ENCODE data around the gene TNS1.

TNS1 gene

GRCh38 chr2:217905896-217906295, 96.9 kb downstream of the TNS1 start:
- no peaks in the 10 kb centered on the region for H3K9me2 ChIP-seq (replicated peaks; ENCODE audit: low read depth, low read length)
- no peaks in the 10 kb centered on the region for H3F3A ChIP-seq (ENCODE audit: low read depth)
- TF ChIP-seq CTCF (conservative IDR thresholded peaks at IDR 0.05; ENCODE audit: low read length) (no peak), EZH2phosphoT487 (IDR thresholded peaks at IDR 0.05; ENCODE audit: borderline replicate concordance) (no peak)
- H3K79me2 ChIP-seq (ENCODE audit: insufficient read depth, low read length) = no peaks in the 10 kb centered on the region
- peak overlapping the region; percentile 46 for H3K9ac ChIP-seq (ENCODE audit: low read depth, low read length, poor library complexity, severe bottlenecking)
- H2AFZ ChIP-seq (ENCODE audit: low read length) = 0 out of 2 replicates have a peak overlapping the region, but pooled peaks have one; percentile 21
- no peaks in the 10 kb centered on the region for H3K27me3 ChIP-seq (ENCODE audit: insufficient read depth, low read length, poor library complexity, severe bottlenecking)
- no peaks in the 10 kb centered on the region for H3K36me3 ChIP-seq (ENCODE audit: insufficient read depth, low read length)
- no peaks in the 10 kb centered on the region for H3K9me3 ChIP-seq (ENCODE audit: insufficient read depth, low read depth, low read length)
- peaks cover 41% of the 10 kb centered on the region for H3K4me1 ChIP-seq (ENCODE audit: insufficient read depth, low read length, poor library complexity, severe bottlenecking)
- peak overlapping the region; percentile 73 for H3K4me2 ChIP-seq (ENCODE audit: low read depth, low read length, poor library complexity, severe bottlenecking)
- H3K4me3 ChIP-seq (ENCODE audit: low read length, poor library complexity, severe bottlenecking) = peak overlapping the region; percentile 51
- H4K20me1 ChIP-seq (ENCODE audit: insufficient read depth, low read length, poor library complexity, severe bottlenecking) = no peaks in the 10 kb centered on the region

- H3K79me2 ChIP-seq (ENCODE audit: insufficient read depth, low read length) = no peaks in the 10 kb centered on the region
- H3K9me3 ChIP-seq (ENCODE audit: insufficient read depth, low read depth, low read length) = no peaks in the 10 kb centered on the region
- H3K4me1 ChIP-seq (ENCODE audit: insufficient read depth, low read length, poor library complexity, severe bottlenecking) = peaks cover 41% of the 10 kb centered on the region
Measured at GRCh38 chr2:217905395-217905794, 97.4 kb downstream of the TNS1 start.

GRCh38 chr2:217904614-217904965, 98.2 kb downstream of the TNS1 start:
- Histone ChIP-seq H3K9ac (ENCODE audit: low read depth, low read length, poor library complexity, severe bottlenecking) (peak overlapping the region; percentile 46), H3K4me2 (ENCODE audit: low read depth, low read length, poor library complexity, severe bottlenecking) (peak overlapping the region; percentile 73)

More at GRCh38 chr2:217905395-217905794, 97.4 kb downstream of the TNS1 start:
- peak overlapping the region; percentile 51 for H3K4me3 ChIP-seq (ENCODE audit: low read length, poor library complexity, severe bottlenecking)
- H2AFZ ChIP-seq (ENCODE audit: low read length) = no peak overlapping the region
- peak overlapping the region; percentile 73 for H3K4me2 ChIP-seq (ENCODE audit: low read depth, low read length, poor library complexity, severe bottlenecking)
- no peak for TF ChIP-seq CTCF (conservative IDR thresholded peaks at IDR 0.05; ENCODE audit: low read length)
- TF ChIP-seq EZH2phosphoT487 (IDR thresholded peaks at IDR 0.05; ENCODE audit: borderline replicate concordance) = no peak
- no peaks in the 10 kb centered on the region for H3F3A ChIP-seq (ENCODE audit: low read depth)
- H3K9me2 ChIP-seq (replicated peaks; ENCODE audit: low read depth, low read length) = no peaks in the 10 kb centered on the region
- no peaks in the 10 kb centered on the region for H4K20me1 ChIP-seq (ENCODE audit: insufficient read depth, low read length, poor library complexity, severe bottlenecking)
- peak overlapping the region; percentile 46 for H3K9ac ChIP-seq (ENCODE audit: low read depth, low read length, poor library complexity, severe bottlenecking)
- H3K36me3 ChIP-seq (ENCODE audit: insufficient read depth, low read length) = no peaks in the 10 kb centered on the region
- H3K27me3 ChIP-seq (ENCODE audit: insufficient read depth, low read length, poor library complexity, severe bottlenecking) = no peaks in the 10 kb centered on the region

More at GRCh38 chr2:217904614-217904965, 98.2 kb downstream of the TNS1 start:
- Histone ChIP-seq H4K20me1 (ENCODE audit: insufficient read depth, low read length, poor library complexity, severe bottlenecking) (no peaks in the 10 kb centered on the region), H3K36me3 (ENCODE audit: insufficient read depth, low read length) (no peaks in the 10 kb centered on the region), H3K79me2 (ENCODE audit: insufficient read depth, low read length) (no peaks in the 10 kb centered on the region), H3F3A (ENCODE audit: low read depth) (no peaks in the 10 kb centered on the region), H3K4me1 (ENCODE audit: insufficient read depth, low read length, poor library complexity, severe bottlenecking) (peaks cover 37% of the 10 kb centered on the region), H3K4me3 (ENCODE audit: low read length, poor library complexity, severe bottlenecking) (peak overlapping the region; percentile 51), H3K9me3 (ENCODE audit: insufficient read depth, low read depth, low read length) (no peaks in the 10 kb centered on the region), H3K27me3 (ENCODE audit: insufficient read depth, low read length, poor library complexity, severe bottlenecking) (no peaks in the 10 kb centered on the region), H2AFZ (ENCODE audit: low read length) (no peak overlapping the region), H3K9me2 (replicated peaks; ENCODE audit: low read depth, low read length) (no peaks in the 10 kb centered on the region)
- no peak for TF ChIP-seq EZH2phosphoT487 (IDR thresholded peaks at IDR 0.05; ENCODE audit: borderline replicate concordance)

All from Loucy (cell line).